IMR-90 (cell line): ENCODE data around the gene TRPC4.

Experiments
- CHD1 ChIP-seq: IDR thresholded peaks from 2 replicates; pipeline ENCODE4 v1.6.1; 2012; ENCODE audit warnings: low read depth, low read length, improper control_type of control experiment
- MAFK ChIP-seq: IDR thresholded peaks from 2 replicates; pipeline ENCODE4 v1.6.1; 2012; ENCODE audit warnings: low read depth, low read length, improper control_type of control experiment
- MXI1 ChIP-seq: IDR thresholded peaks from 2 replicates; pipeline ENCODE4 v1.6.1; 2012; ENCODE audit warnings: low read depth, mild to moderate bottlenecking, low read length, moderate library complexity, borderline replicate concordance
- POLR2A ChIP-seq: IDR thresholded peaks from 2 replicates; pipeline ENCODE4 v1.6.1; 2012; ENCODE audit warnings: mild to moderate bottlenecking, low read depth, low read length
- RAD21 ChIP-seq: IDR thresholded peaks from 2 replicates; pipeline ENCODE4 v1.6.1; 2012; ENCODE audit warnings: low read length, improper control_type of control experiment
- RCOR1 ChIP-seq: IDR thresholded peaks from 2 replicates; pipeline ENCODE4 v1.6.1; 2012; ENCODE audit warnings: mild to moderate bottlenecking, low read length, improper control_type of control experiment; ENCODE audit not compliant: insufficient replicate concordance
- SMC3 ChIP-seq: fragments of 150-350 bp; IDR thresholded peaks from 2 replicates; pipeline ENCODE4 v1.6.1; 2016; ENCODE audit warnings: low read depth, mild to moderate bottlenecking, antibody characterized with exemption, low read length, moderate library complexity
- TF ChIP-seq, protein P1 (sequence below): conservative IDR thresholded peaks from 2 replicates; pipeline ENCODE4 v1.5.1; 2012; ENCODE audit warnings: mild to moderate bottlenecking, low read depth, low read length, improper control_type of control experiment
- TF ChIP-seq, protein P2 (sequence below): fragments of 150-350 bp; IDR thresholded peaks from 2 replicates; pipeline ENCODE4 v1.6.1; 2016; ENCODE audit warnings: low read depth, mild to moderate bottlenecking, low read length, moderate library complexity, borderline replicate concordance

- TF ChIP-seq POLR2A = no peak
- TF ChIP-seq, protein P1, sequence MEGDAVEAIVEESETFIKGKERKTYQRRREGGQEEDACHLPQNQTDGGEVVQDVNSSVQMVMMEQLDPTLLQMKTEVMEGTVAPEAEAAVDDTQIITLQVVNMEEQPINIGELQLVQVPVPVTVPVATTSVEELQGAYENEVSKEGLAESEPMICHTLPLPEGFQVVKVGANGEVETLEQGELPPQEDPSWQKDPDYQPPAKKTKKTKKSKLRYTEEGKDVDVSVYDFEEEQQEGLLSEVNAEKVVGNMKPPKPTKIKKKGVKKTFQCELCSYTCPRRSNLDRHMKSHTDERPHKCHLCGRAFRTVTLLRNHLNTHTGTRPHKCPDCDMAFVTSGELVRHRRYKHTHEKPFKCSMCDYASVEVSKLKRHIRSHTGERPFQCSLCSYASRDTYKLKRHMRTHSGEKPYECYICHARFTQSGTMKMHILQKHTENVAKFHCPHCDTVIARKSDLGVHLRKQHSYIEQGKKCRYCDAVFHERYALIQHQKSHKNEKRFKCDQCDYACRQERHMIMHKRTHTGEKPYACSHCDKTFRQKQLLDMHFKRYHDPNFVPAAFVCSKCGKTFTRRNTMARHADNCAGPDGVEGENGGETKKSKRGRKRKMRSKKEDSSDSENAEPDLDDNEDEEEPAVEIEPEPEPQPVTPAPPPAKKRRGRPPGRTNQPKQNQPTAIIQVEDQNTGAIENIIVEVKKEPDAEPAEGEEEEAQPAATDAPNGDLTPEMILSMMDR = no peak
- TF ChIP-seq RCOR1 = no peak
- no peak for TF ChIP-seq SMC3
- TF ChIP-seq CHD1 = no peak
- TF ChIP-seq, protein P2, sequence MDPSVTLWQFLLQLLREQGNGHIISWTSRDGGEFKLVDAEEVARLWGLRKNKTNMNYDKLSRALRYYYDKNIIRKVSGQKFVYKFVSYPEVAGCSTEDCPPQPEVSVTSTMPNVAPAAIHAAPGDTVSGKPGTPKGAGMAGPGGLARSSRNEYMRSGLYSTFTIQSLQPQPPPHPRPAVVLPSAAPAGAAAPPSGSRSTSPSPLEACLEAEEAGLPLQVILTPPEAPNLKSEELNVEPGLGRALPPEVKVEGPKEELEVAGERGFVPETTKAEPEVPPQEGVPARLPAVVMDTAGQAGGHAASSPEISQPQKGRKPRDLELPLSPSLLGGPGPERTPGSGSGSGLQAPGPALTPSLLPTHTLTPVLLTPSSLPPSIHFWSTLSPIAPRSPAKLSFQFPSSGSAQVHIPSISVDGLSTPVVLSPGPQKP = no peak
- no peak for TF ChIP-seq MAFK
- no peak for TF ChIP-seq MXI1
- TF ChIP-seq RAD21 = no peak
These were observed 168.7 kb downstream of the TRPC4 start for GRCh38 chr13:37700887-37701286.
